NB4 (cell line): ENCODE measurements around the gene PSMA1.
A peak's percentile ranks its signal among the peaks of the same experiment; 100 is the strongest.
"Not testable (repeated sequence)": the region's sequence is repeated elsewhere in the genome, so short reads cannot be mapped to it uniquely, and the experiment has no call there.

ENCODE experiments used
- DNase-seq: peaks from one replicate; pipeline ENCODE4 v3.0.0; 2010; ENCODE audit warnings: low read depth
- H3K4me3 ChIP-seq: one replicate; pipeline ENCODE4 v1.5.1; 2011; ENCODE audit warnings: mild to moderate bottlenecking, low read depth, low read length, moderate library complexity
- CTCF ChIP-seq: IDR thresholded peaks from one replicate; pipeline ENCODE4 v1.5.1; 2012; ENCODE audit warnings: low read depth, low read length
- MAX ChIP-seq: IDR thresholded peaks from 2 replicates; pipeline ENCODE4 v1.6.1; 2011; ENCODE audit warnings: low read depth, low read length
- MYC ChIP-seq: IDR thresholded peaks from 2 replicates; pipeline ENCODE4 v1.6.1; 2011; ENCODE audit warnings: low read depth, low read length
- POLR2A ChIP-seq: IDR thresholded peaks from 2 replicates; pipeline ENCODE4 v1.6.1; 2011; ENCODE audit warnings: mild to moderate bottlenecking; ENCODE audit not compliant: insufficient read length; ENCODE audit errors: extremely low read depth

Gene PSMA1

DNA sequence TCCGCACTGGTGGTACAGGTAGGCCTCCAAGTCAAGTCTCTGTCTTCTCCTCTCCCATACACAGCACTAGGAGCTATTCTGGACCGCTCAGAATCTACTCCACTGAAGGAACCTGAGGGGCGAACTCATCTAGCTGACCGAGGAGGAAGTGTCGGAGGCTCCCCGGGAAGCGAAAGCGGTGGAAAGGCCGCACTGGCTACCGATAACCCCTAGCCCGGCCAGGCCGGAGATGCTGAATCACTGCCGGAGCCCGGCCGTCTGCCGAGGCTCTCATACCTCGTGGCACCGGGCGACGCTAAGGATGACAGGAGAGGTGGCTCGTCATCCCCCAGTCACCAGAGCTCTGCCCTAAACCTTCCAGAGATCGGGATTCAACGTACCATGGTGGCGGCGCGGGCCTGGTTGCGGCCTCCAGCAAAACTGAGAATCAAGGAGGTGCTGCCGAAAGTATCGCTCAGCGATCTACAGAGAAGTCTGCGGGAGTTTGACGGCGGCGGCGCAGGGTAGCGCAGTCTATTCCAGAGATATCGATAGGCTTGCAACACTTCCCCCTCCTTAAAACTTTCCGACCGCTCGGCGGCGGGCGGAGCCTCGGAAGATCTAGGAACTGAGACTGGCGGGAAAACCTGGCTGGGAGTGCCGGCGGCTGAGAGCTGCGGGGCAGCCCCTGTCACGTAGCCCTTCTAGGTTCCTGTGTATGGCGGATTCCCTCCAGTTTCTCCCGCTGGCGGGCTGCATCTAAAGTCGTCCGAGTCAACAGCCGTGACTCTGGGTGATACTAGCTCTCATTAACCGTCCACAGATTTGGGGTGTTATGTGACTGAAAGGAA lies at the start of gene PSMA1:
Gene PSMA1, minus strand, starts transcription at position 470 of the 830 bp plus-strand sequence. Its CDS starts 87 bp downstream, at position 383.
- peak within 1 kb of the TSS; percentile 99 for H3K4me3 ChIP-seq
- DNase-seq: peak; percentile 98
- TF ChIP-seq POLR2A: peak; percentile 90
- no peak for TF ChIP-seq CTCF
- peak; percentile 82 for TF ChIP-seq MYC
- TF ChIP-seq MAX: peak; percentile 49; the same call in 1 of the 2 replicates

DNA sequence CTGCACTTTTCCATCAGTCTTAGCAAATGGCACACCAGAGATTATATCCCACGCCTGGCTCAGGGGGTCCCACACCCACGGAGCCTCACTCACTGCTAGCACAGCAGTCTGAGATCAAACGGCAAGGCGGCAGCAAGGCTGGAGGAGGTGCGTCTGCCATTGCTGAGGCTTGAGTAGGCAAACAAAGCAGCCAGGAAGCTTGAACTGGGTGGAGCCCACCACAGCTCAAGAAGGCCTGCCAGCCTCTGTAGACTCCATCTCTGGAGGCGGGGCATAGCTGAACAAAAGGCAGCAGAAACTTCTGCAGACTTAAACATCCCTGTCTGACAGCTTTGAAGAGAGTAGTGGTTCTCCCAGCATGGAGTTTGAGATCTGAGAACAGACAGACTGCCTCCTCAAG lies 49.3 kb upstream of the PSMA1 start:
- H3K4me3 ChIP-seq, DNase-seq: not testable (repeated sequence)

GRCh38 chr11:14567064-14567651 lies 47.0 kb upstream of the PSMA1 start:
- TF ChIP-seq POLR2A: no peak
- no peak for TF ChIP-seq CTCF
- no peak for TF ChIP-seq MYC
- H3K4me3 ChIP-seq: no peak overlapping the region
- DNase-seq: no peak

DNA sequence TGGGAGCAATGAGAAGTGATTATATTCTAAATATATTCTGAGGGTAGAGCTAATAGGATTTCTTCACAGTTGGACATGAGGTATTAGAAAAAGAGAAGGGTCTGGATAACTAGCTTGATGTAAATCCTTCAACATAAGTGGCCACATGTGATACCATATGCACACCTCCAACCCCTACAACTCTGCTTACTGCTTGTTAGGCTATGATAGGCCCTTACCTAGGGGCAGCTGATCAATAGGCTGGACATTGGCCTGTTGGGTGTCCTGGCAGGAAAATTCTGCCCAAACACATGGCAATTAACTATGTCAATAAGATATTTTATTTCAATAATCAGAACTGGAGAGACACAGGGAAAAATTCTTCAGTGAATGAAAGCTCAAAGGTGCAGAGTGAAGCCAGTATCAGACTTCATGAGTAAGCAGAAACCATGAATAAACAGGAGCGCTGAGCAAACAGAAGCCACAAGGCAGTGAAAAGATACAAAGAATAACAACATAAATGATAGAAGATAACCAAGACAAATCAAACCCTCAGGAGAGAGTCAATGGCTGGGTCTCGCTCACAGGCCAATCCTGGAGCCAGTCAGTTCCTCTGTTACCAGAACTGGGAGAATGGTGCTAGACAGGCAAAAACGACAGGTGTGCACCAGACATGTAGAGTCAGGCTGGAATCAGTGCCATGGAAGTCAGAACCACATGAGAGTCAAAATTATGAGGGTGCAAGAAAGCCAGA lies 46.3 kb upstream of the PSMA1 start:
- TF ChIP-seq POLR2A (no peak), CTCF (no peak), MYC (no peak), MAX (no peak)
- DNase-seq: no peak
- H3K4me3 ChIP-seq: no peak overlapping the region

DNA sequence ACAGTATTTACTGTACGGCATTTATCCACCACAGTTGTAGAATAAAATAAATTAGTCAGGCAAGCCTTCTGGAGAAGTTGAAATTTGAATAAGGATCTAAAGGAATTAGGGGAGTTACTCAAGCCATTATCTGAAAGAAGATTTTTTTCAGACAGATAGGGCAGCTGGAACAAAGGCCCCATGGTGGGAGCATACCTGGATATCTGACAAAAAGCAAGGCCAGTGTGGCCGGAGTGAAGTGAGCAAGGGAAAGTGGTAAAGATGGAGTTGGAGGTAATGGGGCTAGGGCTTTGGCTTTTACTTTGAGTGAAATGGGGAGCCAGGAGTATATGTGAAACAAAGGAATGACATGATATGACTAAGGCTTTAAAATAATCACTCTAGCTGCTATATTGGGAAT lies 45.7 kb upstream of the PSMA1 start:
- no peak for DNase-seq
- TF ChIP-seq MYC: no peak
- TF ChIP-seq MAX: no peak
- TF ChIP-seq POLR2A: no peak
- TF ChIP-seq CTCF: no peak
- H3K4me3 ChIP-seq: no peak overlapping the region

GRCh38 chr11:14555818-14556217 lies 35.6 kb upstream of the PSMA1 start:
- H3K4me3 ChIP-seq: no peak overlapping the region
- no peak for DNase-seq
- TF ChIP-seq MAX (no peak), POLR2A (no peak), CTCF (no peak), MYC (no peak)
